ENCODE results near the gene DPCD.

GRCh38 chr10:101569323-101569621 is 18.8 kb upstream of the DPCD start:
- TF ChIP-seq POLR2A (IDR thresholded peaks at IDR 0.05; ENCODE audit: low read length) (no peak), GATA1 (IDR thresholded peaks at IDR 0.05; ENCODE audit: low read depth, low read length) (no peak)
